Esophagus squamous epithelium (tissue), 5 donors: ENCODE results near the gene PRRT1B. TPM values are rescaled to one million over a fixed set of nuclear protein-coding genes. Genes with fewer than 3 reads are reported as not detected.

ENCODE experiments used
- DNase-seq: peaks from one replicate; lab custom pipeline; 2025; lab: John Stamatoyannopoulos, UW
- H3K27ac ChIP-seq, 4 donors: fragments of 200-600 bp; sonication (generic); one replicate each; pipeline ENCODE4 v1.5.1; 2016 to 2019; ENCODE audit warnings: mild to moderate bottlenecking in 1 of 4
- H3K27me3 ChIP-seq, 4 donors: fragments of 200-600 bp; sonication (generic); 1 replicate in 3 of 4; 2 replicates in 1 of 4; pipeline versions ENCODE4 v1.5.1 to v1.6.0; 2017 to 2021; ENCODE audit warnings: antibody characterized with exemption in 1 of 4
- H3K36me3 ChIP-seq, 3 donors: fragments of 200-600 bp; sonication (generic); one replicate each; pipeline ENCODE4 v1.5.1; 2016 to 2019
- H3K4me1 ChIP-seq, 3 donors: fragments of 200-600 bp; sonication (generic); one replicate each; pipeline ENCODE4 v1.5.1; 2017 to 2019
- H3K4me3 ChIP-seq, 4 donors: fragments of 200-600 bp; sonication (generic); 1 replicate in 3 of 4; 2 replicates in 1 of 4; pipeline ENCODE4 v1.5.1; 2016 to 2019; ENCODE audit warnings: mild to moderate bottlenecking in 2 of 4, moderate library complexity in 1 of 4
- H3K9me3 ChIP-seq, 3 donors: fragments of 200-600 bp; sonication (generic); one replicate each; pipeline ENCODE4 v1.5.1; 2016 to 2019
- CTCF ChIP-seq, 6 experiments: fragments of 450-650 bp in 4 of 6; fragments of 200-600 bp in 2 of 6; sonication (generic) in 2 of 6; IDR thresholded peaks; one replicate each; pipeline ENCODE4 v1.5.1; 2016 to 2019; ENCODE audit warnings: antibody characterized with exemption in 6 of 6, mild to moderate bottlenecking in 4 of 6, moderate library complexity in 4 of 6
- POLR2A ChIP-seq, 4 donors: fragments of 450-650 bp; IDR thresholded peaks; one replicate each; pipeline ENCODE4 v1.6.1; 2017; ENCODE audit warnings: antibody characterized with exemption in 4 of 4, mild to moderate bottlenecking in 4 of 4, moderate library complexity in 3 of 4
- WGBS, 2 donors: methylation state at CpG; one replicate each; pipeline ENCODE4 v1.1.5; 2018; 5-methylcytosine and 5-hydroxymethylcytosine counted together
- intact Hi-C: fragments of 100-400 bp; cut with DNase I; formaldehyde crosslinking; loops from one replicate; pipeline ENCODE4 v1.15.0; 2022
- total RNA-seq, 4 donors: library from RNA; depleted of rRNA; stranded (reverse); fragments of >200 nt; gene quantifications; one replicate each; pipeline ENCODE4 v1.1.0, GENCODE V29; 2016
- donor health status: DM: yes; HTN: yes; CAD: no.

The PRRT1B gene
- total RNA-seq, 4 donors from 2014 or later = not detected

- H3K27ac ChIP-seq = no peak overlapping the region
- intact Hi-C loops = loop anchor here (2.0 kb wide), 1 partner anchor 149 kb away; the partner anchor contains the start of gene RAPGEF1
- no peaks in the 10 kb centered on the region for H3K27me3 ChIP-seq
- H3K9me3 ChIP-seq = no peaks in the 10 kb centered on the region
- no peak for DNase-seq
- peaks cover 0 to 17% (median 0%) of the 10 kb centered on the region in 3 donors for H3K4me1 ChIP-seq
- WGBS, 2 donors = 58 to 100% methylated on average over 2 to 4 of the region's 6 CpGs
- H3K36me3 ChIP-seq = peaks cover 32 to 91% (median 33%) of the 10 kb centered on the region in 3 donors
- H3K4me3 ChIP-seq = no peak overlapping the region
- TF ChIP-seq CTCF (IDR thresholded peaks at IDR 0.05) = no peak
- no peak for TF ChIP-seq POLR2A (IDR thresholded peaks at IDR 0.05)
Measured at GRCh38 chr9:131591845-131592208, 46.5 kb downstream of the PRRT1B start.

DNA sequence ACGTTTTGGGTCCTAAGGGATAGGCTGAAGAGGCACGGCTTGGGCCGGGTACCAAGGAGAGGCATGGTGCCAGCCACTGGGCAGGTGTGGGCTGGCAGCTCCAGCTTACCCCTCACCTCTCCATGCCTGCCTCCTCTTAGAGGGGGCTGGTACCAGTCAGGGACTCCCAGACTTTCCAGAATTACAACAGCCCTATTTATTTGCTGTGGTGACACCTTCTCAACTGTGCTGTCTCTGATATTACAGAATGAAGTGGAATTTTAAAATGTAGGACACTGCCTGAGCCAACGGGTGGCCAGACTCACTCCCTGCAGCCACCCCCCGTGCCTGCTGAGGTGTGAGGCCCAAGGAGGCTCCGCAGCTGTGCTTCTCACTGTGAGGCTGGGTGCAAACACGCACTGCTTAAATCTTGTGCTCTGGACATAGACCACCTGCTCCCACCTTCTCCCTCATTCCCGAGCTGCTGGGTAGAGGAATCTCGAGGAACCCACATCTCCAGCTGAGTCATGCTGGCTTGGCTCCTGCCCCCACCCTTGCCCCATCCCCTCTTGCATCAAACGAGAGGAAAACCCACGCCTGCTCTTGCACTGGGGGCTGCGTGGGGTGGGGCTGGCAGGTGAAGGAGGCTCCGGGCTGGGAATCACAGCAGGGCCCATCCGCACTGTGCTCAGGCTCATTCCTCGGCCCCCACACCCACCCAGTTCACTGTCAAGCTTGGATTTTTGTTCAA lies 47.9 kb downstream of the PRRT1B start:
- H3K27me3 ChIP-seq = no peaks in the 10 kb centered on the region
- H3K27ac ChIP-seq = no peak overlapping the region
- H3K9me3 ChIP-seq = no peaks in the 10 kb centered on the region
- 56 to 68% methylated on average over 4 to 12 of the region's 15 CpGs for WGBS, 2 donors
- TF ChIP-seq CTCF (IDR thresholded peaks at IDR 0.05) = no peak
- no peak for TF ChIP-seq POLR2A (IDR thresholded peaks at IDR 0.05)
- peaks cover 36 to 94% (median 36%) of the 10 kb centered on the region in 3 donors for H3K36me3 ChIP-seq
- intact Hi-C loops = no loop called here
- no peak overlapping the region for H3K4me3 ChIP-seq
- no peak for DNase-seq
- peaks cover 0 to 17% (median 0%) of the 10 kb centered on the region in 3 donors for H3K4me1 ChIP-seq

DNA sequence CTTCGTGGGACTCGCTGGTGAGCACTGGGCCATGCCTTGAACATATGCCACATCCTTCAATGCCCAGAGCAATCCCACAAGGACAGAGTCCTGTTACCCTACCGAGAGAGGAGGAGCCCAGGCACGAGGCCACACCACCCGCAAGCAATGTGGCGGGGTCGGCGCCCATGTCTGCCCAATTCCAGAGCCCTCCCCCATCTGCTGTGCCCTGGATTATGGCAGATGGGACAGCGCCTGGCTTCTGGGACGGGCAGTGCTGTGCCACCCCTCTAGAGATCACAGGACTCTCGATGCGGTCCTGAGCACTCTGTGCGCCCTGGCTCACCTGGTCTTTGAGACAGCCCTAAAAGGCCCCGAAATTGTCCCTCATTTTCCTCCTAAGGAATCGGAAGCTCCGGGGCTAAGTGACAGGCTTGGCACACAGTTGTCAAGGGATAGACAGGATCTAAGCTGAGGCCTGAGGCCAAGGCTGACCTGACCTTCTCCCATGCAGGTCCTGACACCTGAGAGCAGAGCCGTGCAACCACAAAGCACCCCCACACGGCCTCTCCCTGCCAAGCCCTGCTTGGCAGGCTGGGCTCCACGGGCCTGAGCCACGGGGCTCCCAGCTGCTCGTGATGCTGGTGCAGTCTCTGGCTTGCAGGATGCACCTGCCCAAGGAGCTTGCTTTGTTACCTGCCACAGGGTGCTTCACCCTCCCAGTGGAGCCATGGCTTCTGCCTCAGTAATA lies 48.8 kb downstream of the PRRT1B start:
- Histone ChIP-seq H3K27me3 (no peaks in the 10 kb centered on the region), H3K9me3 (no peaks in the 10 kb centered on the region), H3K36me3 (peaks cover 27 to 94% (median 28%) of the 10 kb centered on the region in 3 donors), H3K27ac (no peak overlapping the region), H3K4me1 (peaks cover 0 to 17% (median 0%) of the 10 kb centered on the region in 3 donors), H3K4me3 (no peak overlapping the region)
- TF ChIP-seq POLR2A (IDR thresholded peaks at IDR 0.05) = no peak
- no peak for TF ChIP-seq CTCF (IDR thresholded peaks at IDR 0.05)
- no peak for DNase-seq
- 41 to 73% methylated on average over 4 of the region's 21 CpGs for WGBS, 2 donors
- intact Hi-C loops = no loop called here

DNA sequence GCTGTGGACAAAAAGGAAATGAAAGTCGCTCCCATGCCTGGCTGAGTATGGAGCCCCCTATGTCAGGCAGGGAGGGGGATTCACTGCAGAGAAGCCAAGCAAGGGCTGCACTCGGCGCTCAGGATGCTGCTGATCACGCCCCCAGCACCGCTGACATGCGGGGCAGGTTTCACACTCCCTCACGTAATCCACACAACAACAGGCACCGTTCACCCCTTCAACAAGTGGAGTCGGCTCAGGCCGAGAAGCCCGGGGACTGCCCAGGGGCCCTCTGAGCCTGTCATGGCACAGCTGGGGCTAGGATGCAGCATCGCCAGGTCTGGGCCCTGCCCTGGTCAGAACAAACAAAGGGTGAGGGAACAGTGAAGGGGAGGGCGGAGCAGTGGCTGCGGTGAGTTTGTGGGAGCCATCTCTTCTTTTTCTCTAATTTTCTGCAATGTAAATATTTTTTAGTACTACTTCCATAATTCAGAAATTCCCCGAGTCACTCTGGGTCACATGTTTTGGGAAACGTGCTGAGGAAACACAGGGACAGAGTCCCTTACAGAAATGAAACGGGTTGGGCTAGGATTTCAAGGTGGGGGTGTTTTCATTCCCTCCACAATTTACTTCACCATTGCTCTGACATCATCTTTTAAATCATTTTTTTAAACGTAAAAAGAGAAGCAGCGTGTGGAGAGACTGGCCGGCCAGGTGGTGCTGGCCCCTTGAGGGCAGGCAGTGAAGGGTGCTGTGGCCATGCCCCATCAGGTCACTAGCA lies 49.8 kb downstream of the PRRT1B start:
- no peak for TF ChIP-seq CTCF (IDR thresholded peaks at IDR 0.05)
- TF ChIP-seq POLR2A (IDR thresholded peaks at IDR 0.05) = no peak
- intact Hi-C loops = no loop called here
- Histone ChIP-seq H3K27me3 (no peaks in the 10 kb centered on the region), H3K4me1 (peaks cover 0 to 16% (median 0%) of the 10 kb centered on the region in 3 donors), H3K36me3 (peaks cover 24 to 94% (median 25%) of the 10 kb centered on the region in 3 donors), H3K9me3 (no peaks in the 10 kb centered on the region), H3K4me3 (no peak overlapping the region), H3K27ac (no peak overlapping the region)
- WGBS, 2 donors = 84 to 91% methylated on average over 6 to 12 of the region's 20 CpGs
- DNase-seq = no peak
